Measurements from ENCODE around the gene GSN. TPM values are rescaled to one million over a fixed set of nuclear protein-coding genes. Genes with fewer than 3 reads are reported as not detected.
A peak's percentile ranks its signal among the peaks of the same experiment; 100 is the strongest.

The GSN gene
- total and polyA plus RNA-seq, 9 of the 15 experiments (the other 6 are each of a cell fraction or from before 2014, with no cell fraction given) = 0.39 to 16.6 (median 8.2) TPM

DNA sequence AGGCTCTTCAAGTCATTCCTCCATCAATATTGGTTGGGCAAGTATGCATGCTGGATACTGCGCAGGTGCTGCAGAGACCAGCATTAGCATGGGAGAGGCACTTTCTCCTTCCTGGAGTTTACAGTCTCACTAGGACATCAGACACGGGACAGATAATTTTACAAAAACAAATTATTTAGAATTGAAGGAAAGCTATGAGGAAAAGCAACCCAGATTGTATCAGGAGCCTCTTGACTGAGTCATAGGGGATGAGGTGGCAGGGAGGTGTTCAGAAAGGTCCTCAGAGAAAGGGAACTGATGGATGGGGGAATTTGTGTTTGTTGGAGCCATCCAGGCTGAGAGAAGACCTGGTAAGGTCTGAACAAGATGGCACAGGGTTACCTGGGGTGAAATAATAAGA lies 41.8 kb upstream of the GSN start:
- Histone ChIP-seq H3K4me2 (ENCODE audit: insufficient read depth, low read length) (no peak overlapping the region), H3K4me3 (no peak overlapping the region), H2AFZ (ENCODE audit: low read depth, low read length) (no peak overlapping the region), H3K4me1 (replicated peaks in 1 of 2; ENCODE audit: control insufficient read depth in 2 of 2, insufficient read depth in 2 of 2, low read length in 2 of 2) (peaks cover 0 to 15% of the 10 kb centered on the region in 2 experiments; a peak in 3 of 5 replicates), H4K20me1 (replicated peaks; ENCODE audit: control insufficient read depth, insufficient read depth, low read length) (no peaks in the 10 kb centered on the region), H3K9ac (ENCODE audit: insufficient read depth in 1 of 2, low read depth in 2 of 2, low read length in 2 of 2) (no peak overlapping the region), H3K79me2 (ENCODE audit: control insufficient read depth, insufficient read depth, low read length) (no peaks in the 10 kb centered on the region), H3K27ac (ENCODE audit: extremely low read depth, low read depth, low read length) (no peak overlapping the region), H3K9me1 (ENCODE audit: control insufficient read depth, insufficient read depth, low read length) (no peaks in the 10 kb centered on the region), H3K36me3 (ENCODE audit: control insufficient read depth, insufficient read depth, low read length) (no peaks in the 10 kb centered on the region), H3K9me3 (replicated peaks; ENCODE audit: control insufficient read depth, insufficient read depth, low read depth, low read length) (no peaks in the 10 kb centered on the region), H3K27me3 (ENCODE audit: control insufficient read depth in 2 of 2, insufficient read depth in 2 of 2, low read length in 2 of 2) (no peaks in the 10 kb centered on the region)
- CTCF ChIA-PET (ENCODE audit: low intra/inter-chr PET ratio) = no interaction called here
- POLR2A ChIA-PET = interaction anchor here (0.6 to 2.2 kb wide), 4 partner anchors 9 to 436 kb away, joined by 3 to 6 read pairs (median 4); no protein-coding TSS in a partner anchor
- WGBS (ENCODE audit: insufficient coverage, low coverage, missing lambda C conversion rate) = 25% methylated on average over 2 of the region's 2 CpGs
- no TSS peak for BruUV-seq (replicated peaks)
- intact Hi-C loops (cut with micrococcal nuclease) = loop anchor here (5.0 kb wide), 1 partner anchor 41 kb away; the partner anchor contains the start of gene GSN
- peak in 1 of 4 experiments; percentile 34 for DNase-seq (ENCODE audit: extremely low read depth in 1 of 4, low spot score in 3 of 4)
- no peak for FAIRE-seq
- in situ Hi-C loops (cut with MboI) = no loop called here
- no peak for ATAC-seq
- TF ChIP-seq MAFG (tag; conservative IDR thresholded peaks at IDR 0.05) (no peak), JUN (IDR thresholded peaks at IDR 0.05; ENCODE audit: borderline replicate concordance, low read depth, low read length) (peak; percentile 83), JUN (CRISPR knock-in tag; IDR thresholded peaks at IDR 0.05; ENCODE audit: borderline replicate concordance) (no peak), MEF2D (tag; conservative IDR thresholded peaks at IDR 0.05; ENCODE audit: low read depth) (no peak), ZNF561 (CRISPR knock-in tag; conservative IDR thresholded peaks at IDR 0.05) (no peak), ZEB2 (IDR thresholded peaks at IDR 0.05) (peak; percentile 54; the same call in 1 of the 2 replicates), CBX5 (IDR thresholded peaks at IDR 0.05; ENCODE audit: borderline replicate concordance, low read depth) (no peak), DPF2 (IDR thresholded peaks at IDR 0.05) (peak; percentile 52; the same call in 1 of the 2 replicates), JUND (IDR thresholded peaks at IDR 0.05; ENCODE audit: borderline replicate concordance, low read depth, low read length) (peak; percentile 85), JUND (tag; IDR thresholded peaks at IDR 0.05; ENCODE audit: borderline replicate concordance, low read depth, low read length) (peak; percentile 72; the same call in 1 of the 3 replicates), FOSL1 (tag; conservative IDR thresholded peaks at IDR 0.05) (peak; percentile 90), PHB2 (IDR thresholded peaks at IDR 0.05; ENCODE audit: low read depth) (no peak), SPI1 (IDR thresholded peaks at IDR 0.05; ENCODE audit: borderline replicate concordance, low read depth, low read length) (0 out of 2 replicates have a peak, but pooled peaks have one; percentile 23), YY1 (IDR thresholded peaks at IDR 0.05; ENCODE audit: borderline replicate concordance in 1 of 3, control insufficient read depth in 1 of 3, extremely low read depth in 1 of 3, insufficient read depth in 3 of 3, insufficient read length in 1 of 3, insufficient replicate concordance in 2 of 3, low read depth in 1 of 3, low read length in 2 of 3) (no peak), SMARCE1 (IDR thresholded peaks at IDR 0.05) (peak; percentile 50; the same call in 1 of the 2 replicates), TOE1 (IDR thresholded peaks at IDR 0.05; ENCODE audit: borderline replicate concordance) (no peak), TOE1 (CRISPR knock-in tag; IDR thresholded peaks at IDR 0.05; ENCODE audit: borderline replicate concordance, low read depth) (no peak)
- TF ChIP-seq, protein P1, sequence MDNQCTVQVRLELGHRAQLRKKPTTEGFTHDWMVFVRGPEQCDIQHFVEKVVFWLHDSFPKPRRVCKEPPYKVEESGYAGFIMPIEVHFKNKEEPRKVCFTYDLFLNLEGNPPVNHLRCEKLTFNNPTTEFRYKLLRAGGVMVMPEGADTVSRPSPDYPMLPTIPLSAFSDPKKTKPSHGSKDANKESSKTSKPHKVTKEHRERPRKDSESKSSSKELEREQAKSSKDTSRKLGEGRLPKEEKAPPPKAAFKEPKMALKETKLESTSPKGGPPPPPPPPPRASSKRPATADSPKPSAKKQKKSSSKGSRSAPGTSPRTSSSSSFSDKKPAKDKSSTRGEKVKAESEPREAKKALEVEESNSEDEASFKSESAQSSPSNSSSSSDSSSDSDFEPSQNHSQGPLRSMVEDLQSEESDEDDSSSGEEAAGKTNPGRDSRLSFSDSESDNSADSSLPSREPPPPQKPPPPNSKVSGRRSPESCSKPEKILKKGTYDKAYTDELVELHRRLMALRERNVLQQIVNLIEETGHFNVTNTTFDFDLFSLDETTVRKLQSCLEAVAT (IDR thresholded peaks at IDR 0.05) = no peak
- TF ChIP-seq, protein P2, sequence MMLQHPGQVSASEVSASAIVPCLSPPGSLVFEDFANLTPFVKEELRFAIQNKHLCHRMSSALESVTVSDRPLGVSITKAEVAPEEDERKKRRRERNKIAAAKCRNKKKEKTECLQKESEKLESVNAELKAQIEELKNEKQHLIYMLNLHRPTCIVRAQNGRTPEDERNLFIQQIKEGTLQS (IDR thresholded peaks at IDR 0.05) = peak; percentile 82
- TF ChIP-seq, protein P2 (CRISPR knock-in tag; conservative IDR thresholded peaks at IDR 0.05) = no peak
- TF ChIP-seq, protein P3, sequence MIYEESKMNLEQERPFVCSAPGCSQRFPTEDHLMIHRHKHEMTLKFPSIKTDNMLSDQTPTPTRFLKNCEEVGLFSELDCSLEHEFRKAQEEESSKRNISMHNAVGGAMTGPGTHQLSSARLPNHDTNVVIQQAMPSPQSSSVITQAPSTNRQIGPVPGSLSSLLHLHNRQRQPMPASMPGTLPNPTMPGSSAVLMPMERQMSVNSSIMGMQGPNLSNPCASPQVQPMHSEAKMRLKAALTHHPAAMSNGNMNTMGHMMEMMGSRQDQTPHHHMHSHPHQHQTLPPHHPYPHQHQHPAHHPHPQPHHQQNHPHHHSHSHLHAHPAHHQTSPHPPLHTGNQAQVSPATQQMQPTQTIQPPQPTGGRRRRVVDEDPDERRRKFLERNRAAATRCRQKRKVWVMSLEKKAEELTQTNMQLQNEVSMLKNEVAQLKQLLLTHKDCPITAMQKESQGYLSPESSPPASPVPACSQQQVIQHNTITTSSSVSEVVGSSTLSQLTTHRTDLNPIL (CRISPR knock-in tag; IDR thresholded peaks at IDR 0.05) = no peak

Measured in K562 (cell line).